GM23338 (cell line): Measurements from ENCODE around the gene PARP9. TPM values are rescaled to one million over a fixed set of nuclear protein-coding genes. Genes with fewer than 3 reads are reported as not detected.
"Not testable (repeated sequence)": the region's sequence is repeated elsewhere in the genome, so short reads cannot be mapped to it uniquely, and the experiment has no call there.

Experiments
- ATAC-seq: fragments of 200-7000 bp; cut with Tn5 transposase; 3 replicates; pipeline ENCODE4 v1.9.1; 2020
- DNase-seq: peaks from one replicate; pipeline ENCODE4 v3.0.0-alpha.2; 2015; ENCODE audit warnings: low spot score
- H2AFZ ChIP-seq: fragments of 200-600 bp; sonication (generic); 2 replicates; pipeline ENCODE4 v1.8.0; 2016; ENCODE audit warnings: antibody characterized with exemption, mild to moderate bottlenecking, moderate library complexity
- H3F3A ChIP-seq: fragments of 200-600 bp; sonication (generic); replicated peaks from 2 replicates; pipeline ENCODE4 v1.8.0; 2017; ENCODE audit warnings: antibody characterized with exemption, mixed run types, low read depth
- H3K27ac ChIP-seq: fragments of 200-600 bp; sonication (generic); 2 replicates; pipeline ENCODE4 v1.6.1; 2016; ENCODE audit warnings: low read depth
- H3K27me3 ChIP-seq: fragments of 200-600 bp; sonication (generic); 2 replicates; pipeline ENCODE4 v1.8.0; 2016; ENCODE audit warnings: mild to moderate bottlenecking, mixed run types, moderate library complexity; ENCODE audit not compliant: insufficient read depth
- H3K36me3 ChIP-seq: fragments of 200-600 bp; sonication (generic); 2 replicates; pipeline ENCODE4 v1.8.0; 2016; ENCODE audit warnings: mild to moderate bottlenecking; ENCODE audit not compliant: insufficient read depth
- H3K4me1 ChIP-seq: fragments of 200-600 bp; sonication (generic); 2 replicates; pipeline ENCODE4 v1.8.0; 2016; ENCODE audit warnings: mild to moderate bottlenecking, moderate library complexity; ENCODE audit not compliant: insufficient read depth
- H3K4me2 ChIP-seq: fragments of 200-600 bp; sonication (generic); 2 replicates; pipeline ENCODE4 v1.7.1; 2017; ENCODE audit warnings: mixed run types
- H3K4me3 ChIP-seq: fragments of 200-600 bp; sonication (generic); 2 replicates; pipeline ENCODE4 v1.6.1; 2016; ENCODE audit warnings: mixed run types
- H3K79me2 ChIP-seq: fragments of 200-600 bp; sonication (generic); replicated peaks from 2 replicates; pipeline ENCODE4 v1.8.0; 2017; ENCODE audit warnings: mild to moderate bottlenecking; ENCODE audit not compliant: insufficient read depth
- H3K9me2 ChIP-seq: fragments of 200-600 bp; sonication (generic); 2 replicates; pipeline ENCODE4 v1.8.0; 2017; ENCODE audit not compliant: insufficient read depth
- H4K20me1 ChIP-seq: fragments of 200-600 bp; sonication (generic); replicated peaks from 2 replicates; pipeline ENCODE4 v1.8.0; 2017; ENCODE audit warnings: mild to moderate bottlenecking; ENCODE audit not compliant: insufficient read depth
- H3K27ac Mint-ChIP-seq: 2 replicates; pipeline ENCODE4 v1.8.0; 2020; ENCODE audit warnings: inconsistent platforms, mild to moderate bottlenecking, moderate library complexity, mixed read lengths
- H3K27me3 Mint-ChIP-seq: 3 replicates; pipeline ENCODE4 v1.8.0; 2022; ENCODE audit warnings: low read depth, mild to moderate bottlenecking, moderate library complexity, mixed read lengths, inconsistent platforms; ENCODE audit not compliant: insufficient read depth, poor library complexity
- H3K36me3 Mint-ChIP-seq: 3 replicates; pipeline ENCODE4 v1.8.0; 2021; ENCODE audit warnings: low read depth, mild to moderate bottlenecking, inconsistent platforms, moderate library complexity, mixed read lengths
- H3K4me1 Mint-ChIP-seq: 3 replicates; pipeline ENCODE4 v1.8.0; 2020; ENCODE audit warnings: mild to moderate bottlenecking, inconsistent platforms, mixed read lengths
- H3K4me3 Mint-ChIP-seq: 3 replicates; pipeline ENCODE4 v1.8.0; 2021; ENCODE audit warnings: moderate library complexity, mild to moderate bottlenecking, inconsistent platforms, mixed read lengths
- H3K9me3 Mint-ChIP-seq: 3 replicates; pipeline ENCODE4 v1.8.0; 2020; ENCODE audit warnings: moderate library complexity, mild to moderate bottlenecking, inconsistent platforms, mixed read lengths
- CTCF ChIP-seq, 2 experiments: fragments of 200-600 bp in 1 of 2; sonication (generic) in 1 of 2; conservative IDR thresholded peaks; 2 replicates each; pipeline versions ENCODE4 v1.5.1 to v1.6.1; 2016 to 2017; ENCODE audit warnings: antibody characterized with exemption in 2 of 2, low read depth in 2 of 2, mild to moderate bottlenecking in 2 of 2, moderate library complexity in 1 of 2
- EZH2 ChIP-seq: fragments of 200-600 bp; sonication (generic); IDR thresholded peaks from one replicate; pipeline ENCODE4 v1.8.0; 2017; ENCODE audit warnings: antibody characterized with exemption, mild to moderate bottlenecking, low read depth; ENCODE audit not compliant: unreplicated experiment
- EZH2phosphoT487 ChIP-seq: fragments of 200-600 bp; sonication (generic); IDR thresholded peaks from one replicate; pipeline ENCODE4 v1.8.1; 2018; ENCODE audit warnings: antibody characterized with exemption; ENCODE audit not compliant: unreplicated experiment
- JUNB ChIP-seq: IDR thresholded peaks from one replicate; pipeline ENCODE4 v1.6.1; 2016; ENCODE audit warnings: antibody characterized with exemption; ENCODE audit not compliant: unreplicated experiment
- NANOG ChIP-seq: IDR thresholded peaks from 2 replicates; pipeline ENCODE4 v1.6.1; 2016; ENCODE audit warnings: antibody characterized with exemption, borderline replicate concordance
- POLR2AphosphoS5 ChIP-seq: IDR thresholded peaks from 2 replicates; pipeline ENCODE4 v1.6.1; 2016; ENCODE audit warnings: antibody characterized with exemption, low read depth
- REST ChIP-seq: IDR thresholded peaks from one replicate; pipeline ENCODE4 v1.6.1; 2018; ENCODE audit warnings: antibody characterized with exemption; ENCODE audit not compliant: unreplicated experiment
- STAT1 ChIP-seq: IDR thresholded peaks from one replicate; pipeline ENCODE4 v1.6.1; 2016; ENCODE audit warnings: antibody characterized with exemption; ENCODE audit not compliant: unreplicated experiment
- ZNF114 ChIP-seq: fragments of 250-450 bp; sonication (Bioruptor Pico); IDR thresholded peaks from 2 replicates; pipeline ENCODE4 v1.5.0; 2020; ENCODE audit warnings: mild to moderate bottlenecking, moderate library complexity
- ZNF331 ChIP-seq: fragments of 250-450 bp; sonication (Bioruptor Pico); IDR thresholded peaks from 2 replicates; pipeline ENCODE4 v1.5.0; 2020; ENCODE audit warnings: low read depth, mild to moderate bottlenecking, moderate library complexity
- polyA plus RNA-seq: library from polyadenylated mRNA; unstranded; fragments of >200 nt; fragmentation: Nextera tagmentation; extraction: Ambion mirVana; gene quantifications from 2 replicates; pipeline ENCODE4 v1.2.1, GENCODE V29; 2016
- total RNA-seq: library from RNA; depleted of rRNA; stranded (reverse); fragments of >200 nt; shearing (Covaris generic); gene quantifications from 2 replicates; pipeline ENCODE4 v1.2.3, GENCODE V29; 2014

The PARP9 gene
- total and polyA plus RNA-seq, 2 experiments from 2014 or later: 1.8 to 2.2 TPM

GRCh38 chr3:122568755-122569154, 4.7 kb upstream of the PARP9 start:
- Histone ChIP-seq H3K4me2 (no peak overlapping the region), H3K4me1 (peaks cover 5% of the 10 kb centered on the region; the same call in 1 of the 2 replicates), H2AFZ (no peak overlapping the region), H3K36me3 (no peaks in the 10 kb centered on the region), H3K79me2 (no peaks in the 10 kb centered on the region), H3K9me2 (no peaks in the 10 kb centered on the region), H3K4me3 (no peak overlapping the region), H3K27me3 (no peaks in the 10 kb centered on the region), H4K20me1 (no peaks in the 10 kb centered on the region), H3K27ac (no peak overlapping the region), H3F3A (0 out of 2 replicates have a peak, but pooled peaks cover under 1% of the 10 kb centered on the region)
- H3K4me1 Mint-ChIP-seq: peaks cover 15% of the 10 kb centered on the region
- no peak for ATAC-seq
- H3K9me3 Mint-ChIP-seq: no peaks in the 10 kb centered on the region
- no peak overlapping the region for H3K4me3 Mint-ChIP-seq
- H3K36me3 Mint-ChIP-seq: no peaks in the 10 kb centered on the region
- TF ChIP-seq POLR2AphosphoS5 (no peak), ZNF331 (CRISPR knock-in tag) (no peak), NANOG (no peak), EZH2 (no peak), ZNF114 (CRISPR knock-in tag) (no peak), EZH2phosphoT487 (no peak), STAT1 (no peak), REST (no peak), JUNB (no peak), CTCF (conservative IDR thresholded peaks at IDR 0.05; ENCODE audit: low read depth in 2 of 2) (no peak)
- no peak for DNase-seq
- H3K27ac Mint-ChIP-seq: no peak overlapping the region
- peaks cover 6% of the 10 kb centered on the region for H3K27me3 Mint-ChIP-seq

- not testable (repeated sequence) for H3K79me2 ChIP-seq, H4K20me1 ChIP-seq, H3K9me2 ChIP-seq, H3K9me3 Mint-ChIP-seq, H3F3A ChIP-seq, ATAC-seq, DNase-seq, H3K4me3 Mint-ChIP-seq, H2AFZ ChIP-seq, H3K36me3 ChIP-seq, H3K4me3 ChIP-seq, H3K4me1 ChIP-seq, H3K27ac ChIP-seq, H3K27ac Mint-ChIP-seq, H3K4me2 ChIP-seq, H3K36me3 Mint-ChIP-seq, H3K27me3 ChIP-seq
- peaks cover 11% of the 10 kb centered on the region for H3K27me3 Mint-ChIP-seq
- peaks cover 18% of the 10 kb centered on the region for H3K4me1 Mint-ChIP-seq
These were observed 4.0 kb upstream of the PARP9 start for GRCh38 chr3:122568131-122568530.
